Globus pallidus (tissue), 1 donor: ENCODE results near the gene CCM2.
"Not testable (repeated sequence)": the region's sequence is repeated elsewhere in the genome, so short reads cannot be mapped to it uniquely, and the experiment has no call there.

Experiments
- DNase-seq: peaks from one replicate; pipeline ENCODE4 v3.0.0-alpha.2; 2015; ENCODE audit warnings: low spot score

The CCM2 gene

DNA sequence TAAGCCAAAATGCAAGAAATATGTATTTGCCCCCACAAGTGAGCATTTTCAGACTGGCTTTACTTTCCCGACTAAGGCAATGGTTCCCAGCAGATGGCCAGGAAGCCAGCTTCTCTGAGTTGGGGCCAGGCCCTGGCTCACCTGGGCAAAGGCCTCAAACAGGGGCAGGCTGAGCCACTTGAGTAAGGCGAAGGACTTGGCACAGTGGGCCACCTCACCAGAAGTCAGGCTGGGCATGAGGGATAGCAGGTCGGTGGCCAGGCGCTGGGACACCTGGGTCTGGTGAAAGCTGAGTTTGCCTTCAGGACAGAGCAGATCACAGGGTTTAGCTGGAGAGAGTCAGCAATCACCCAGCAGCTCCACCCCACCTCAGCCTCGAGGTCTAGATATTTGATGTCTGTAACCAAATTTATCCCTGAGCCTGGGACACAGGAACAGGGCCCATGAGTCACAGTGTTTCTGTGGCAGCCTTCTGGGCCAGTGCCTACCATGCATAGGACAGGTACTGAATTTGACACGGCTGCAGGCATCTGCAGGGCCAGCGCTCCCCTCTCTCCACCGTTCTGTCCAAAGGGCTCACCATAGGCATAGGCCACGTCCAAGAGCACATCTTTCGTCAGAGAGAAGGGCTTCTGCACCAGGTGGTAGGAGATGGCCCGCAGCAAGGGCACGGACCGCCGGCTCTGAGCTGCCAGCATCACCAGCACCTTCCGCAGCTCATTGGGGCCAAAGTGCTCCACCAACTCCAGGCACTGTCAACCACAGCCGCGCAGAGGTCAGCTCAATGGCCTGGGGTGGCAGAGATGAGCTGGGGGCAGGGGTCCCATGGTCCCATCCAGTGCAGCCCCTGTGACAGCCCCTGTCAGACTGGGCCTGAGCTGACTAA is 104.2 kb downstream of the CCM2 start:
- no peak for DNase-seq

GRCh38 chr7:45104844-45105587 is 105.0 kb downstream of the CCM2 start:
- no peak for DNase-seq

- DNase-seq = no peak
Observed at GRCh38 chr7:45105588-45106188, 105.7 kb downstream of the CCM2 start.

DNA sequence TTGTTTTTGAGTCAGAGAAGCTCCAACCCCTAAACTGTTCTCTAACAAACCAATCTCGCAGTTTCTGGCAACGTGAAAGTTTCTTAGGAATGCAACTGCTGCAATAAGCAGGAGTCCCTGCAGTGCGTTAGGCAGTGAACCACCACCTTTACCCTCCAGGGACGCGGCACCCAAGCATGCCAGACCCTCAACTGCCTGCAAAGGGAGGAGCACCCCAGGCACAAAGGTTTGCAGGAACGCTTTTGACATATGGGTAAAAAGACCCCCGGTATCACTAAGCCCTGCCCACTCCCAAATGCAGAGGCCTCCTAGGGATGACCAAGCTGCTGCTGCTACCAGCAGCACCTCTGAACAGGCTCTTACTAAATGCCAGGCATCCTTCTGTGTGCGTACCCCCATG is 106.8 kb downstream of the CCM2 start:
- DNase-seq = no peak

GRCh38 chr7:45107356-45107755 is 107.4 kb downstream of the CCM2 start:
- no peak for DNase-seq

DNA sequence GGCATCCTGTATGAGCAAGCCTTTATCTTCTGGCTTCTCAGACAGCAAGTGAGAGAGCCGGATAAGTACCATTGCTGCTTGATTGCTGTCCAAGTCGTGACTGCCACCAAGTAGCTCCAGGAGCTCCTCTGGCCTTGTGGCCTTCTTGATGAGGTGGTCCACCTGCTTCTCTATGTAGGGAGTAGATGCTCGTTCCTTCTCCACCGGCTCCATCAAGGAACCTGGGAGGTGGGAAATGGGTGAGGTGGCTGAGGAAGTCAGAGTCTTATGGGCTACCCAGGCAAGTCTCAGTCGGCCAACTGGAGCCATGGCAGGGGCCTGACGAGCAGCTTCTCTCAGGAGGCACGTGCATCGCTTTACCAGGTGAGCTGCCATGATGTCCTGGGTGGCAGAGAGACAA is 108.9 kb downstream of the CCM2 start:
- DNase-seq = no peak

- DNase-seq = peak; percentile 94
Observed at GRCh38 chr7:45111298-45112223, 111.6 kb downstream of the CCM2 start, which contains the start of gene TBRG4. Gene TBRG4 (minus strand): TSS chr7:45111697. CDS start chr7:45109237, 2,460 bp downstream.

DNA sequence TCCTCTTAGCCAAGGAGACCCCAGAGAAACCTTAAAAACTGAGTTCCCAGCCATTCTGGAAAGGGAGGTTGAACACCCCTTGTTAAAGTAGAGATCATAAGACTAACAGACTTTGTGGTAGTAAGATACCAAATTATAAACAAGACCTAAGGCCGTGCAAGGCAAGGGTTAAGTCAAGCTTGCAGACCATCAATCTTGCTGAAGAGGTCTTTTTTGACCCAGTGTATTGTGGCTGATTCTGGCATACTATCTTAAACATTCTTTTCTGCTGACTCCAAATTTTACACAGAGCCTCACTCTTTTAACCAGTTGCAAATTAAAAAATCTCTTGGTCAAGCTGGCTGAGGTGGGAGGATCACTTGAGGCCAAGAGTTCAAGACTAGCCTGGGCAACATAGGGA is 112.6 kb downstream of the CCM2 start:
- no peak for DNase-seq

DNA sequence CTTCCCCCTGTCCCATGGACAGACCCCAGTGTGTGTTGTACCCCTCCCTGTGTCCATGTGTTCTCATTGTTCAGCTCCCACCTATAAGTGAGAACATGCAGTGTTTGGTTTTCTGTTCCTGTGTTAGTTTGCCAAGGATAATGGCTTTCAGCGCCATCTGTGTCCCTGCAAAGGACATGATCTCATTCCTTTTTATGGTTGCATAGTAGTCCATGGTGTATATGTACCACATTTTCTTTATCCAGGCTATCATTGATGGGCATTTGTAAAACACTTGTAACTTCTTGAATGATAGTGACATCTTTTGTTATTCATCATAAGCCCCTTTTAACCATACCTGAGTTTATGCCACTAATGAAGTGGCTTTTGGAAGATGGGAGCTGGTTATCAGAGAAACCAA is 114.3 kb downstream of the CCM2 start:
- not testable (repeated sequence) for DNase-seq

- DNase-seq = no peak
Observed at GRCh38 chr7:45114926-45115325, 114.9 kb downstream of the CCM2 start.

GRCh38 chr7:45116048-45116447 is 116.0 kb downstream of the CCM2 start:
- DNase-seq = no peak

GRCh38 chr7:45117582-45117981 is 117.6 kb downstream of the CCM2 start:
- no peak for DNase-seq

DNA sequence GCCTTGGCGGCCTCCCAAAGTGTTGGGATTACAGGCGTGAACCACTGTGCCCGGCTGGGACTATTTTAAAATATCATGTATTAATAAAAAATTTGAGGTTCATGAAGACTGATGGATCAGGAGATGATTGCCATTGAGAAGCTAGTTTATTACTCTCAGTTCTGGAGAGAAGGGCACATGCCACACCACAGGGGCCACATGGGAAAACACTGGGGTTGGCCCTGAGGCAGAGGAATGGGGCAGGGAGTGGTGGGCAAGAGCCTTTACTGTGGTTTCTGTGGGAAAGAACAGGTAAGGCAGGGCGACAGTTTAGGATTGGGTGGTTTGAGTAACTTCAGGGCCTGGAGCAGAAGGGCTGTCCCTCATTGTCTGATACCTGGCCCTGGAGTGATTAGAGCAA is 118.3 kb downstream of the CCM2 start:
- DNase-seq = no peak

GRCh38 chr7:45118889-45119331 is 118.9 kb downstream of the CCM2 start:
- no peak for DNase-seq

DNA sequence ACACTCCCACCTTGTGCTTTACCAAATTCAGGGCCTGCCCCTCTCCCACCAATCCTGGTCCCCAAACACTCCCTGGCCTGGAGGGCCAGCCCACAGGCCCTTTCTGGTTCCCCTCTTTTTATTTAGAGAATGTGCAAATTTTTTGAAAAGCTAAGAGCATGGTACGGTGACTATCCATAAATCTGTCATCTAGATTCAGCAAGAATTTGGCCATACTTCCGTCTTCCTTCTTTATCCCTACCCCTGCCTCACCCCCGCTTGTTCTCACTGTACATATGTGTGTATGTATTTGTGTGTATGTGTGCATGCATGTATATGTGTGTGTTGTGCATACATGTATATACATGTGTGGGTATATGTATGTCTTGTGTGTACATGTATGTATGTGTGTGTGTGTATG is 119.5 kb downstream of the CCM2 start:
- DNase-seq = no peak

DNA sequence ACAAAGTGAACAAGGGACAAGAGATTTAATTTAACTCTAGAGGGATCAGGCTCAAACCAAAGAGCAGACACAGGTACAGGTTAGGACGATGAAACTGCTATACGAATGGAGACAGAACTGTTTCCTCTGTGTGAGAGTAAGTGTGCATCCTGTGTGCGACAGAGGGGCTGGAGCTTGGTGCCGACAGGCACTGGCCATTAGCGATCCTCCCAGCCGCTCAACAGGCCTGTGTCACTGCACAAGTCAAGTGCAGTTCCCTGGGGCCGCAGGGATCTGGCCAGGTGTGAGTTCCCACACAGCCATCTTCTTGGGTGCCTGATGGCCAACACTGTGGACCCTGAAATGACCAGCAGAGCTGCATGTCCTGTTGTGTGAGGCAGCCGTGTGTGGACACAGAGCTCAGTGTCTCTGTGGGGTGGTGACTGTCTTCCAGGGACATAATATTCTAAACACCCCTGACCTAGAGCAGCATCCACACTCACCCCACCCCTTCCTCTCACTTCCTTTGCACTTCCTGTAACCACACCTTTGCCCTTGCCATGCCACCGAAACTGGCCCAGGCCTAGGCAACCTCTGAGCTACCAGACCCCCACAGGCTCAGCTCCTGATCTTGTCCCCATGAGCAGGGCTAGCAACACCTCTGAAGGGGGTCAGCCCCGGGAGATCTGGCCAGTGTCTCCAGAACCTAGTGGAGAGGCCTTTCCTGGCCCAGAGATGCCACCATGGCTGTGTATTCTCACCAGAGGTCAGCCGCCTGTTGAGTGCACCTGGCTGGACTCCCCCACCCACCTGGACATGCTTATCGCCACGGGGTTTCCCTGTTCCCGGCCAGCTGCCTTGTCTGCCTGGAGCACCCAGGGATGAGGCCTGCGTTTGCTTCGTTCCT is 123.2 kb downstream of the CCM2 start:
- DNase-seq = no peak

DNA sequence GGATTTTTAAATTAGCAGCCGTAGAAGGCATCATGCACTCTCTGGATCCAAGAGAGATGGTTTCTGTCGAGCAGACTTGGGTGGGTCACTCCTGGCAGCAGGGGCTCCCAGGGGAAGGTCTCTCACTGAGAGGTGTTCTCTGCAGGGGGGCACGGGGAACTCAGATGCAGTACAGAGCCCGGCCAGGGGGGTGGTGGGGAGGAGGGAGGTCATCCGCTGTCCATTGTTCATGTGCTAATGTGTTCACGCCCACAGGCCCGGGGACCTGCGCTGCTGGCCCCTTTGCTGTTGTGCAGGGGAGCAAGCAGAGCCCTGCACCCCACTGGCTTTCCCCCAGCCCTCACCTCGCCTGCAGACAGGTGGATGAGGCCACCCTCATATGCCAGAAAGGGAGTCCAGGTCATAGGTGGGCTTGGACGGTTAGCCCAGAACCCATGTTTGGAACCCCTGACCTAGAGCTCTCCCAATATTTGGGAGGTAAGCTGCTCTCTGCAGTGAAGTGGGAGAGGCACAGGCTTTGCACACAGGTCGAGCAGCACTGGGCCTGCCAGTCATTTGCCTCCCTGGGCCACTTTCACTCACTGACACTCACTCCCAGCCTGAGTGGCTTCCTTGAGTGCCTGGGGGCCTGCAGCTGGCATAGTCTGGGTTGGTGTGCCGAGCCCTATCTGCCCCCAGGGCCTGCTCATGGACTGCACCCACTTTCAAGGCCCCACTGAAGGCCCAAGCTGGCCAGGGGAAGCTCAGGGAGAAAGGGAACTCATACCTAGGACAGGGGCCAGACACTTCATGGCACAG is 124.1 kb downstream of the CCM2 start:
- no peak for DNase-seq

GRCh38 chr7:45125193-45125904 is 125.3 kb downstream of the CCM2 start:
- no peak for DNase-seq
